K562 (cell line): Measurements from ENCODE around the gene THADA. TPM values are rescaled to one million over a fixed set of nuclear protein-coding genes. Genes with fewer than 3 reads are reported as not detected.

Experiments
- ATAC-seq: fragments of 200-7000 bp; cut with Tn5 transposase; 3 replicates; pipeline ENCODE4 v1.9.1; 2020; ENCODE audit warnings: moderate library complexity
- BruUV-seq: library from RNA; stranded (reverse); fragments of 400-500 nt; replicated peaks from 2 replicates; lab custom pipeline; 2021; lab: Mats Ljungman, UMichigan
- CTCF ChIA-PET: fragments of 300-600 bp; formaldehyde crosslinking; extraction: SDS; loops from one replicate; lab custom pipeline; 2021; ENCODE audit warnings: low intra/inter-chr PET ratio; lab: Yijun Ruan, JAX
- POLR2A ChIA-PET: fragments of 300-600, 350-650 bp; sonication (Branson Sonifier 250); formaldehyde crosslinking; extraction: SDS; loops from one replicate; lab custom pipeline; 2021; ENCODE audit warnings: antibody characterized with exemption, inconsistent platforms; lab: Yijun Ruan, JAX
- DNase-seq, 4 experiments: peaks; one replicate each; pipeline versions ENCODE4 v3.0.0 to v3.0.0-alpha.2; 2011 to 2018; ENCODE audit warnings: low spot score in 3 of 4, mixed read lengths in 3 of 4; ENCODE audit errors: extremely low read depth in 1 of 4
- FAIRE-seq: peaks from 2 replicates; lab custom pipeline; 2011; peaks lifted over from hg19 to GRCh38; lab: Jason Lieb, UNC
- H2AFZ ChIP-seq: 2 replicates; pipeline ENCODE4 v1.6.0; 2011; ENCODE audit warnings: low read depth, low read length, control low read depth, inconsistent platforms
- H3K27ac ChIP-seq: fragments of 200-600 bp; 3 replicates; pipeline ENCODE4 v1.8.0; 2011; ENCODE audit warnings: low read depth, mild to moderate bottlenecking, control low read depth, inconsistent platforms, low read length, moderate library complexity, mixed read lengths; ENCODE audit errors: extremely low read depth
- H3K27me3 ChIP-seq, 2 experiments: fragments of 300-600 bp in 1 of 2; 2 replicates in 1 of 2; 3 replicates in 1 of 2; pipeline versions ENCODE4 v1.6.0 to v1.8.0; 2011; ENCODE audit warnings: inconsistent platforms in 2 of 2, low read length in 2 of 2, mild to moderate bottlenecking in 1 of 2, mixed read lengths in 1 of 2, moderate library complexity in 1 of 2; ENCODE audit not compliant: control insufficient read depth in 2 of 2, insufficient read depth in 2 of 2
- H3K36me3 ChIP-seq: fragments of 300-600 bp; 3 replicates; pipeline ENCODE4 v1.8.0; 2011; ENCODE audit warnings: mild to moderate bottlenecking, low read length, inconsistent platforms; ENCODE audit not compliant: control insufficient read depth, insufficient read depth
- H3K4me1 ChIP-seq, 2 experiments: fragments of 200-600 bp in 1 of 2; replicated peaks in 1 of 2; 2 replicates in 1 of 2; 3 replicates in 1 of 2; pipeline versions ENCODE4 v1.5.1 to v1.8.0; 2011; ENCODE audit warnings: inconsistent platforms in 2 of 2, low read length in 2 of 2, mild to moderate bottlenecking in 1 of 2, mixed read lengths in 1 of 2, moderate library complexity in 1 of 2; ENCODE audit not compliant: control insufficient read depth in 2 of 2, insufficient read depth in 2 of 2
- H3K4me2 ChIP-seq: 2 replicates; pipeline ENCODE4 v1.6.1; 2011; ENCODE audit warnings: low read length, control low read depth, inconsistent platforms, mixed read lengths; ENCODE audit not compliant: insufficient read depth
- H3K4me3 ChIP-seq: fragments of 200-600 bp; sonication (generic), shearing (Covaris generic); 2 replicates; pipeline ENCODE4 v1.5.1; 2016; ENCODE audit warnings: control low read depth, inconsistent platforms
- H3K79me2 ChIP-seq: fragments of 200-600 bp; 3 replicates; pipeline ENCODE4 v1.8.0; 2011; ENCODE audit warnings: low read length, inconsistent platforms; ENCODE audit not compliant: control insufficient read depth, insufficient read depth
- H3K9ac ChIP-seq, 2 experiments: 2 replicates each; pipeline versions ENCODE4 v1.6.0 to v1.6.1; 2011; ENCODE audit warnings: low read depth in 2 of 2, low read length in 2 of 2, control low read depth in 1 of 2, inconsistent platforms in 1 of 2, mild to moderate bottlenecking in 1 of 2, mixed read lengths in 1 of 2; ENCODE audit not compliant: insufficient read depth in 1 of 2
- H3K9me1 ChIP-seq: one replicate; pipeline ENCODE4 v1.6.0; 2011; ENCODE audit warnings: inconsistent platforms, mild to moderate bottlenecking, low read length, moderate library complexity; ENCODE audit not compliant: control insufficient read depth, insufficient read depth
- H3K9me3 ChIP-seq: replicated peaks from 2 replicates; pipeline ENCODE4 v1.5.1; 2011; ENCODE audit warnings: low read depth, low read length, inconsistent platforms; ENCODE audit not compliant: control insufficient read depth, insufficient read depth
- H4K20me1 ChIP-seq: replicated peaks from 2 replicates; pipeline ENCODE4 v1.6.1; 2011; ENCODE audit warnings: low read length, inconsistent platforms, mixed read lengths; ENCODE audit not compliant: control insufficient read depth, insufficient read depth
- ADNP ChIP-seq: fragments of 200-800 bp; sonication (Bioruptor generic); IDR thresholded peaks from 2 replicates; pipeline ENCODE4 v1.6.1; 2016; ENCODE audit warnings: missing genetic modification characterization, missing compliant biosample characterization
- AFF4 ChIP-seq: sonication (generic); formaldehyde crosslinking; IDR thresholded peaks from 2 replicates; pipeline ENCODE4 v1.8.0; 2023; ENCODE audit warnings: mild to moderate bottlenecking, missing genetic modification reagents
- ETV6 ChIP-seq, 3 experiments: fragments of 150-350 bp in 1 of 3; sonication (generic) in 1 of 3; formaldehyde crosslinking in 1 of 3; IDR thresholded peaks; 2 replicates each; pipeline versions ENCODE4 v1.6.1 to v1.8.0; 2014 to 2022; ENCODE audit warnings: borderline replicate concordance in 2 of 3, low read depth in 2 of 3, antibody characterized with exemption in 1 of 3, low read length in 1 of 3, mild to moderate bottlenecking in 1 of 3, missing genetic modification reagents in 1 of 3
- HCFC1 ChIP-seq: IDR thresholded peaks from 2 replicates; pipeline ENCODE4 v1.6.1; 2012; ENCODE audit warnings: low read depth, low read length, improper control_type of control experiment
- PCBP1 ChIP-seq: fragments of 200-400 bp; formaldehyde crosslinking; IDR thresholded peaks from 2 replicates; pipeline ENCODE4 v1.6.1; 2018; ENCODE audit warnings: mild to moderate bottlenecking, low read depth, low read length; ENCODE audit not compliant: poor library complexity, severe bottlenecking
- RNF2 ChIP-seq: sonication (generic); IDR thresholded peaks from 2 replicates; pipeline ENCODE4 v1.6.1; 2016
- ZNF79 ChIP-seq: fragments of 250-450 bp; sonication (Bioruptor Pico); IDR thresholded peaks from 2 replicates; pipeline ENCODE4 v1.4.0; 2020; ENCODE audit warnings: low read depth, mild to moderate bottlenecking, moderate library complexity
- WGBS: fragments of 100-300 bp; shearing (Covaris generic); methylation state at CpG from one replicate; pipeline ENCODE4 v1.1.6; 2016; ENCODE audit warnings: low coverage, mixed read lengths; ENCODE audit not compliant: insufficient coverage; ENCODE audit errors: missing lambda C conversion rate; 5-methylcytosine and 5-hydroxymethylcytosine counted together
- in situ Hi-C: fragments of 300-500 bp; cut with MboI; formaldehyde crosslinking; loops from 4 replicates; pipeline ENCODE4 v1.15.0; 2018; ENCODE audit warnings: inconsistent platforms, mixed read lengths
- intact Hi-C: fragments of 100-400 bp; cut with micrococcal nuclease; formaldehyde crosslinking; loops from 2 replicates; pipeline ENCODE4 v1.14.2; 2022
- polyA plus RNA-seq, 8 experiments: library from polyadenylated mRNA; depleted of rRNA in 4 of 8; stranded (reverse) in 5 of 8; unstranded in 3 of 8; fragments of >200 nt; fragmentation: Nextera tagmentation in 2 of 8; fragmentation: Illumina TruSeq in 1 of 8; extraction: Ambion mirVana in 2 of 8; extraction: Trizol in 1 of 8; gene quantifications; 2 replicates each; pipeline versions ENCODE4 v1.2.1 to v1.2.3, GENCODE V29; 2011 to 2014; ENCODE audit warnings: inconsistent platforms in 1 of 8, missing spikeins in 1 of 8
- total RNA-seq, 7 experiments: library from RNA; depleted of rRNA in 6 of 7; stranded (reverse); fragments of >200 nt in 6 of 7; fragmentation: Illumina TruSeq in 2 of 7; extraction: Trizol in 2 of 7; gene quantifications; 2 replicates each; pipeline versions ENCODE4 v1.2.1 to v1.2.3, GENCODE V29; 2011 to 2021; ENCODE audit warnings: low replicate concordance in 1 of 7
- TF ChIP-seq, protein P1 (sequence below): fragments of 250-450 bp; sonication (Bioruptor Pico); IDR thresholded peaks from 2 replicates; pipeline ENCODE4 v1.4.0; 2020

Gene THADA
- total and polyA plus RNA-seq, 9 of the 15 experiments (the other 6 are each of a cell fraction or from before 2014, with no cell fraction given) = 17.8 to 34.7 (median 31.9) TPM

DNA sequence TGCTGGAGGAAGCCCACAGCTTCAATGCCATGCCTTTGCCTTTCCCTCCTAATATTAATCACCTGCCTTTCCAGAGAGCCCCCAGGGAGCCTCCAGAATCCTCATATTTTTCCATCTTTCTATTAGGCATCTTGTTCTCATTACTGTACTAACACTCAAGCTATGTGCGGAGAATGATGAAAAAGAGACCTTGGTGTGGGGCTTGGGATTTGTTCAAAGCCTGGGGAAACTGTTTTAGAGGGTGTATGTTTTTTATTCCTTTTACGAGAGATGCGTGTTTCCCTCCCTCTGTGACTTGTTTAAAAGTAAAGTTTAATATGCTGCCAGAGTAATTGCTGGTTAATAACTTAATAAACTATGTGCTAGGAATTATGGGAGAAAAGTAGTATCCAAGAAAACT lies 267.0 kb downstream of the THADA start:
- Histone ChIP-seq H4K20me1 (no peaks in the 10 kb centered on the region), H3K27ac (no peak overlapping the region), H3K4me3 (no peak overlapping the region), H3K27me3 (no peaks in the 10 kb centered on the region), H3K9me1 (no peaks in the 10 kb centered on the region), H3K4me2 (no peak overlapping the region), H3K36me3 (0 out of 3 replicates have a peak, but pooled peaks cover 3% of the 10 kb centered on the region), H3K79me2 (no peaks in the 10 kb centered on the region), H3K9ac (no peak overlapping the region), H3K9me3 (no peaks in the 10 kb centered on the region), H3K4me1 (peaks cover 6 to 18% of the 10 kb centered on the region in 2 experiments; a peak in 4 of 5 replicates), H2AFZ (no peak overlapping the region)
- no TSS peak for BruUV-seq
- POLR2A ChIA-PET = interaction anchor here (0.6 to 0.8 kb wide), 2 partner anchors 10 kb away, joined by 3 read pairs; no protein-coding TSS in a partner anchor
- ATAC-seq (no peak), FAIRE-seq (no peak), DNase-seq (no peak)
- 98% methylated on average over 3 of the region's 3 CpGs for WGBS
- CTCF ChIA-PET = no interaction called here
- in situ Hi-C loops (no loop called here), intact Hi-C loops (no loop called here)
- TF ChIP-seq ADNP (tag) (no peak), PCBP1 (no peak), RNF2 (no peak), AFF4 (CRISPR knock-in tag) (no peak), ETV6 (IDR thresholded peaks at IDR 0.05; ENCODE audit: borderline replicate concordance in 1 of 2, low read depth in 2 of 2, low read length in 1 of 2) (no peak), ETV6 (CRISPR knock-in tag; IDR thresholded peaks at IDR 0.05; ENCODE audit: borderline replicate concordance) (no peak), HCFC1 (no peak), ZNF79 (CRISPR knock-in tag) (no peak)
- TF ChIP-seq, protein P1, sequence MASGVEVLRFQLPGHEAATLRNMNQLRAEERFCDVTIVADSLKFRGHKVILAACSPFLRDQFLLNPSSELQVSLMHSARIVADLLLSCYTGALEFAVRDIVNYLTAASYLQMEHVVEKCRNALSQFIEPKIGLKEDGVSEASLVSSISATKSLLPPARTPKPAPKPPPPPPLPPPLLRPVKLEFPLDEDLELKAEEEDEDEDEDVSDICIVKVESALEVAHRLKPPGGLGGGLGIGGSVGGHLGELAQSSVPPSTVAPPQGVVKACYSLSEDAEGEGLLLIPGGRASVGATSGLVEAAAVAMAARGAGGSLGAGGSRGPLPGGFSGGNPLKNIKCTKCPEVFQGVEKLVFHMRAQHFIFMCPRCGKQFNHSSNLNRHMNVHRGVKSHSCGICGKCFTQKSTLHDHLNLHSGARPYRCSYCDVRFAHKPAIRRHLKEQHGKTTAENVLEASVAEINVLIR (CRISPR knock-in tag) = no peak
- TF ChIP-seq, all 486 proteins: peak for 0
